RWPE2 (cell line): ENCODE data around the gene SLIT3.

Experiments
- ATAC-seq: fragments of 200-7000 bp; cut with Tn5 transposase; 3 replicates; pipeline ENCODE4 v1.9.1; 2021; ENCODE audit warnings: low read depth
- DNase-seq: peaks from one replicate; pipeline ENCODE4 v3.0.0-alpha.2; 2020; ENCODE audit warnings: low spot score
- H3K27ac ChIP-seq: fragments of 450-650 bp; 2 replicates; pipeline ENCODE4 v1.5.1; 2017; ENCODE audit warnings: mild to moderate bottlenecking; ENCODE audit not compliant: poor library complexity, severe bottlenecking
- H3K27me3 ChIP-seq: fragments of 250-450 bp; sonication (Bioruptor Pico); 2 replicates; pipeline ENCODE4 v1.5.1; 2021; ENCODE audit warnings: mild to moderate bottlenecking, moderate library complexity; ENCODE audit not compliant: insufficient read depth, poor library complexity, severe bottlenecking
- H3K36me3 ChIP-seq: fragments of 250-450 bp; sonication (Bioruptor Pico); 2 replicates; pipeline ENCODE4 v1.5.1; 2020; ENCODE audit warnings: low read depth, mild to moderate bottlenecking, moderate library complexity
- H3K4me1 ChIP-seq: fragments of 250-450 bp; sonication (Bioruptor Pico); 2 replicates; pipeline ENCODE4 v1.5.1; 2021; ENCODE audit warnings: mild to moderate bottlenecking, moderate library complexity; ENCODE audit not compliant: insufficient read depth, poor library complexity, severe bottlenecking
- H3K4me3 ChIP-seq: fragments of 250-450 bp; sonication (Bioruptor Pico); 2 replicates; pipeline ENCODE4 v1.5.1; 2021; ENCODE audit warnings: mild to moderate bottlenecking, moderate library complexity; ENCODE audit not compliant: severe bottlenecking
- H3K9me3 ChIP-seq: fragments of 250-450 bp; sonication (Bioruptor Pico); 2 replicates; pipeline ENCODE4 v1.5.1; 2021; ENCODE audit warnings: mild to moderate bottlenecking, moderate library complexity; ENCODE audit not compliant: severe bottlenecking
- CTCF ChIP-seq: fragments of 450-650 bp; IDR thresholded peaks from one replicate; pipeline ENCODE4 v1.5.1; 2017; ENCODE audit warnings: mild to moderate bottlenecking, moderate library complexity; ENCODE audit not compliant: poor library complexity, severe bottlenecking

SLIT3 gene

GRCh38 chr5:168984135-168984675 lies 316.7 kb downstream of the SLIT3 start:
- H3K9me3 ChIP-seq = no peaks in the 10 kb centered on the region
- no peaks in the 10 kb centered on the region for H3K4me1 ChIP-seq
- H3K27me3 ChIP-seq = no peaks in the 10 kb centered on the region
- TF ChIP-seq CTCF = no peak
- H3K4me3 ChIP-seq = no peak overlapping the region
- ATAC-seq = no peak
- H3K27ac ChIP-seq = no peak overlapping the region
- DNase-seq = no peak
- no peaks in the 10 kb centered on the region for H3K36me3 ChIP-seq

DNA sequence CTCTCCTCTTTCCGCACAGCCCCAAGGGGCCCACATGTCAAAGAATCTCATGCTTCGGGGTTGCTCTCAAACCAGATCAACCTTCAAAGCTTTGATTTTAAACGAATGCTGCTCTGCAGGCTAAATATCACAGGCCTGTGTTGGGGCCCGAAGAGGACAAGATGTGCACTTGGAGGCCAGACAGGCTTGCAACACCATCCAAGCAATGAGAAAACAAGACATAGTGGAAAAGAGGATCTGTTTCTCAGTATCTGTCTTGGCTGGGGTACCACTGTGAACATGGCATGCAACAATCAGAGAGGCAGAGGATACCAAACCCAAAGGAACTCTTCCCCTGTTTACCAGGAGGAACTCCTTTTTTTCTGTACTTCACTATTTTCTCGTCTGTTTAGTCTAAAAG lies 321.8 kb downstream of the SLIT3 start:
- no peak for DNase-seq
- Histone ChIP-seq H3K27ac (peak overlapping the region; percentile 60), H3K27me3 (no peaks in the 10 kb centered on the region), H3K4me1 (peaks cover 10% of the 10 kb centered on the region), H3K4me3 (no peak overlapping the region), H3K9me3 (no peaks in the 10 kb centered on the region), H3K36me3 (no peaks in the 10 kb centered on the region)
- TF ChIP-seq CTCF = no peak
- ATAC-seq = no peak

DNA sequence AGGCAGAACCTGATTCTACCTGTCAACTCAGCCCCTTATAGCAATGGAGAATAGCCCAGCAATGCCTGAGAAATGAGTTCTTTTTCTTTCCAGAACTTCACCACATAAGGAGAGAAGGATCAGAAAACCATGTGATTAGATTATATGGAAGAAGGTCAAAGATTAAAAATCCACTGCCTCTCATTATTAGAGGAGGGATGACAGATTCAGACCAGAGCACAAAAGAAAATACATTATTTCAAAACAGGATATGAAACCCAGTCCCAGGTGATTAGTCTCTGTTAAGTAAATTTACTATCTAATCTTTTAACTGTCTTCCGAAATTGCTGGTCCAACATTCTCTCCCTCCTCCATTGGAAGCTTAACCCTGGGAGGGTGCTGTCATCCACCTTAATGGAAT lies 322.4 kb downstream of the SLIT3 start:
- DNase-seq (no peak), ATAC-seq (no peak)
- peaks cover 10% of the 10 kb centered on the region for H3K4me1 ChIP-seq
- H3K27ac ChIP-seq = peak overlapping the region; percentile 60
- no peaks in the 10 kb centered on the region for H3K9me3 ChIP-seq
- no peak overlapping the region for H3K4me3 ChIP-seq
- TF ChIP-seq CTCF = no peak
- no peaks in the 10 kb centered on the region for H3K27me3 ChIP-seq
- no peaks in the 10 kb centered on the region for H3K36me3 ChIP-seq

- ATAC-seq (peak; percentile 98), DNase-seq (no peak)
- no peaks in the 10 kb centered on the region for H3K36me3 ChIP-seq
- no peaks in the 10 kb centered on the region for H3K27me3 ChIP-seq
- TF ChIP-seq CTCF = no peak
- H3K9me3 ChIP-seq = no peaks in the 10 kb centered on the region
- peak overlapping the region; percentile 60 for H3K27ac ChIP-seq
- peaks cover 10% of the 10 kb centered on the region for H3K4me1 ChIP-seq
- H3K4me3 ChIP-seq = no peak overlapping the region
Measured at GRCh38 chr5:168978015-168978414, 322.9 kb downstream of the SLIT3 start.

DNA sequence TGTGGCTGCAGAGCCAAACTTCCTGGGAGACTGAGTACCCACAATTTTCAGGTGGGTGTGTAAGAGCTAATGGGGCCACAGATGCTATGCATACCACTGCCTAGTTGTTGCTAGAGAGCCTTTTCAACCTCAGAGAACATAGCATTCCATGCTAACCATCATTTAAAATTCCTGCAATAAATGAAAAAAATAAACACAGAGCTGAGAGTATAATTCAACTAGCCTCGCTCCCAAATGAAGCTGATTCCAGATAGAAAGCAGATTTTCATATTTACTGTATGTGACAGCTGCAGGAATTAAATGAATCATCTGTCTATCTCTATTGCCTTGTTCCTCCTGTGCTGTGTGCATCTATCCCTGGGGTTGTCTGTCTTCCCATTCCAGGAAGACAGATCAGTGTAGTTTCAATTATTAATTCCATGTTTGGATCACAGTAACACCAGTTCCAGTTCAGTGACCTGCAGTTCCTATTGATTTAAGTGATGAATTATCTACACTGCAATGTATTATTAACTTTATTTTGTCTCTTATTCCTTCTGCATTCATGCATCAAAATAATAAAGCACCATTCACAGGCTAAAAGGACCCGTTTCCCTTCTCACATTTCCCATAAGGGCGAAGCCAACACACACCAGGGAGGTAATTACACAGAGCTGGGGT lies 324.5 kb downstream of the SLIT3 start:
- no peak overlapping the region for H3K27ac ChIP-seq
- no peak overlapping the region for H3K4me3 ChIP-seq
- ATAC-seq = no peak
- H3K36me3 ChIP-seq = no peaks in the 10 kb centered on the region
- H3K9me3 ChIP-seq = no peaks in the 10 kb centered on the region
- no peak for DNase-seq
- peaks cover 10% of the 10 kb centered on the region for H3K4me1 ChIP-seq
- no peaks in the 10 kb centered on the region for H3K27me3 ChIP-seq
- TF ChIP-seq CTCF = no peak
